Breast epithelium (tissue), 4 donors: ENCODE measurements around the gene CPNE5. TPM values are rescaled to one million over a fixed set of nuclear protein-coding genes. Genes with fewer than 3 reads are reported as not detected.
A peak's percentile ranks its signal among the peaks of the same experiment; 100 is the strongest.

Source experiments
- DNase-seq, 2 donors: peaks; one replicate each; pipeline ENCODE4 v3.0.0-alpha.2; 2019; ENCODE audit warnings: low spot score in 2 of 2
- H3K27ac ChIP-seq, 2 donors: fragments of 200-600 bp; sonication (generic) in 1 of 2; one replicate each; pipeline ENCODE4 v1.5.1; 2016 to 2019; ENCODE audit warnings: mild to moderate bottlenecking in 1 of 2
- H3K27me3 ChIP-seq, 2 donors: fragments of 200-600 bp; sonication (generic) in 1 of 2; one replicate each; pipeline versions ENCODE4 v1.5.1 to v1.6.0; 2017 to 2019; ENCODE audit warnings: control low read depth in 1 of 2, mild to moderate bottlenecking in 1 of 2
- H3K36me3 ChIP-seq: fragments of 200-600 bp; one replicate; pipeline ENCODE4 v1.5.1; 2019
- H3K4me1 ChIP-seq, 2 donors: fragments of 200-600 bp; sonication (generic); one replicate each; pipeline ENCODE4 v1.5.1; 2016 to 2019; ENCODE audit warnings: control low read depth in 1 of 2
- H3K4me3 ChIP-seq, 3 donors: fragments of 200-600 bp; sonication (generic); 1 replicate in 2 of 3; 2 replicates in 1 of 3; pipeline ENCODE4 v1.5.1; 2016 to 2019; ENCODE audit warnings: mild to moderate bottlenecking in 3 of 3, moderate library complexity in 2 of 3
- H3K9me3 ChIP-seq, 2 donors: fragments of 200-600 bp; sonication (generic) in 1 of 2; one replicate each; pipeline ENCODE4 v1.5.1; 2016 to 2019; ENCODE audit warnings: control low read depth in 1 of 2
- POLR2A ChIP-seq: fragments of 450-650 bp; IDR thresholded peaks from one replicate; pipeline ENCODE4 v1.6.1; 2016; ENCODE audit warnings: antibody characterized with exemption, mild to moderate bottlenecking, moderate library complexity
- POLR2AphosphoS5 ChIP-seq, 3 donors: sonication (generic); formaldehyde crosslinking; IDR thresholded peaks; one replicate each; pipeline ENCODE4 v1.6.1; 2017; ENCODE audit warnings: antibody characterized with exemption in 3 of 3
- intact Hi-C: fragments of 100-400 bp; cut with DNase I; formaldehyde crosslinking; loops from one replicate; pipeline ENCODE4 v1.15.1; 2023; ENCODE audit warnings: low total_unique reads
- total RNA-seq, 3 donors: library from RNA; depleted of rRNA; stranded (reverse); fragments of >200 nt; gene quantifications; one replicate each; pipeline ENCODE4 v1.1.0, GENCODE V29; 2016
- TF ChIP-seq, protein P1 (sequence below), 3 donors: fragments of 450-650 bp; IDR thresholded peaks; one replicate each; pipeline ENCODE4 v1.5.1; 2016 to 2017; ENCODE audit warnings: antibody characterized with exemption in 3 of 3, mild to moderate bottlenecking in 3 of 3, moderate library complexity in 3 of 3

The CPNE5 gene
- total RNA-seq, 3 donors from 2014 or later: 0.96 to 5.2 (median 3.7) TPM

DNA sequence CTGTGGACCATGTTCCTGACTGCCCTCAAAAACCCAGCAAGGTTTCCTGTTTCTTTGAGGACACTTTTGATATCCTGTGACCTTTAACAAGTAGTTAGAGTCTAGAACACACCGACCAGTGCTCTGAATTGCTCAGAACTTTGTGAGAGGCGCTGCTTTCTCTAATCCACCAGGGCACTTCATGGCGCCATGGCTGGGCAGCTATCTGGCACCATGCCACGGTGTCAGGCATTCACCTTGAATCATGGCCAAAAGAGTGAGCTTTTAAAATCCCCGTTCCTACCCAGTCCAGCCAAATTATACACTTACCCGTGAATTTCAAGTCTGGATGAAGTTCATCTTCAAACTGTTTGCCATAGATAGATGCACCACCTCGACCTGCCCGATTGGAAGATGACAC is 17.0 kb upstream of the CPNE5 start:
- Histone ChIP-seq H3K27ac (no peak overlapping the region), H3K4me3 (no peak overlapping the region), H3K36me3 (no peaks in the 10 kb centered on the region), H3K9me3 (no peaks in the 10 kb centered on the region), H3K27me3 (no peaks in the 10 kb centered on the region), H3K4me1 (peaks cover 0 to 6% of the 10 kb centered on the region in 2 donors)
- intact Hi-C loops: no loop called here
- TF ChIP-seq, protein P1, sequence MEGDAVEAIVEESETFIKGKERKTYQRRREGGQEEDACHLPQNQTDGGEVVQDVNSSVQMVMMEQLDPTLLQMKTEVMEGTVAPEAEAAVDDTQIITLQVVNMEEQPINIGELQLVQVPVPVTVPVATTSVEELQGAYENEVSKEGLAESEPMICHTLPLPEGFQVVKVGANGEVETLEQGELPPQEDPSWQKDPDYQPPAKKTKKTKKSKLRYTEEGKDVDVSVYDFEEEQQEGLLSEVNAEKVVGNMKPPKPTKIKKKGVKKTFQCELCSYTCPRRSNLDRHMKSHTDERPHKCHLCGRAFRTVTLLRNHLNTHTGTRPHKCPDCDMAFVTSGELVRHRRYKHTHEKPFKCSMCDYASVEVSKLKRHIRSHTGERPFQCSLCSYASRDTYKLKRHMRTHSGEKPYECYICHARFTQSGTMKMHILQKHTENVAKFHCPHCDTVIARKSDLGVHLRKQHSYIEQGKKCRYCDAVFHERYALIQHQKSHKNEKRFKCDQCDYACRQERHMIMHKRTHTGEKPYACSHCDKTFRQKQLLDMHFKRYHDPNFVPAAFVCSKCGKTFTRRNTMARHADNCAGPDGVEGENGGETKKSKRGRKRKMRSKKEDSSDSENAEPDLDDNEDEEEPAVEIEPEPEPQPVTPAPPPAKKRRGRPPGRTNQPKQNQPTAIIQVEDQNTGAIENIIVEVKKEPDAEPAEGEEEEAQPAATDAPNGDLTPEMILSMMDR (IDR thresholded peaks at IDR 0.05): no peak
- TF ChIP-seq POLR2AphosphoS5 (IDR thresholded peaks at IDR 0.05): no peak
- no peak for TF ChIP-seq POLR2A
- DNase-seq: no peak

DNA sequence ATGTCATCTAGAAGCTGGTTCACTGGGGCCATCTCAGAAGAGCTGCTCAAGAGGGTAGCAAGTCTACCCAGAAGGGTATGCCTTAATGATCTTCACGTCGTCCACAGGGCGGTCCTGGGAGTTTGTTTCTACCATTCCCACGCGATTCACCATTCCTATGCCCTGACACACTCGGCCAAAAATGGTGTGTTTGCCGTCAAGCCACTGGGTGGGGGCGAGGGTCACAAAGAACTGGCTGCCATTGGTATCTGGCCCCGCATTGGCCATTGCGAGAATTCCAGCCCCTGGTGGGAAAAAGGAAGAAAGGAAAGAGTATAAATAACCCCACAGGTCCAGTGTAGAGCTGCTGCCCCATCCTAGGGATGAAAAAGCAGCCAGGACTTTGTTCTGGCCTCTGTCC is 16.5 kb upstream of the CPNE5 start:
- no peaks in the 10 kb centered on the region for H3K36me3 ChIP-seq
- H3K27me3 ChIP-seq: no peaks in the 10 kb centered on the region
- DNase-seq: no peak
- H3K27ac ChIP-seq: no peak overlapping the region
- H3K4me1 ChIP-seq: peaks cover 0 to 6% of the 10 kb centered on the region in 2 donors
- intact Hi-C loops: no loop called here
- TF ChIP-seq, protein P1 (IDR thresholded peaks at IDR 0.05): no peak
- TF ChIP-seq POLR2A (no peak), POLR2AphosphoS5 (IDR thresholded peaks at IDR 0.05) (no peak)
- H3K4me3 ChIP-seq: no peak overlapping the region
- no peaks in the 10 kb centered on the region for H3K9me3 ChIP-seq

DNA sequence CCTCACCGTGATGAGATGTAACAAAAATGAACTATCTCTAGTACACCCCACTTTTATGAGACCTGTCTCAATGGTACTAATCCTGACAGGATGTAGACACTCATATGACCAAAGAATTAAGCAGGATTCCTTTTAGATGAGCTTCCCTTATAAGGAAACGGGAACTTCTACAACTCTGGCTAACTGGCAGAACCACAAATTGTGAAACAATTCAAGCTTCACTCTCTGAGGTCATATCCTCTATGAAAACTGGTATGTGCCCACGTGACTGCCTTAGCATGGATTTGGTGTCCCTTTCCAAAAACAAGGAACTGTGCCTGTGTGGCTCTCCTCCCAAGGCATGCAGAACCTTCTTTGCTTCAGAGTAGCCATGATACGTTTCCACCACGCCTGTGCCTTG is 14.1 kb upstream of the CPNE5 start:
- Histone ChIP-seq H3K27me3 (no peaks in the 10 kb centered on the region), H3K4me1 (peaks cover 0 to 6% of the 10 kb centered on the region in 2 donors), H3K9me3 (no peaks in the 10 kb centered on the region), H3K27ac (peak overlapping the region; percentile 75 to 81), H3K4me3 (no peak overlapping the region), H3K36me3 (no peaks in the 10 kb centered on the region)
- DNase-seq: peak in 1 of 2 donors; percentile 78
- TF ChIP-seq, protein P1 (IDR thresholded peaks at IDR 0.05): no peak
- TF ChIP-seq POLR2A (no peak), POLR2AphosphoS5 (IDR thresholded peaks at IDR 0.05) (peak in 2 of 3 donors; percentile 20 to 59)
- intact Hi-C loops: no loop called here

DNA sequence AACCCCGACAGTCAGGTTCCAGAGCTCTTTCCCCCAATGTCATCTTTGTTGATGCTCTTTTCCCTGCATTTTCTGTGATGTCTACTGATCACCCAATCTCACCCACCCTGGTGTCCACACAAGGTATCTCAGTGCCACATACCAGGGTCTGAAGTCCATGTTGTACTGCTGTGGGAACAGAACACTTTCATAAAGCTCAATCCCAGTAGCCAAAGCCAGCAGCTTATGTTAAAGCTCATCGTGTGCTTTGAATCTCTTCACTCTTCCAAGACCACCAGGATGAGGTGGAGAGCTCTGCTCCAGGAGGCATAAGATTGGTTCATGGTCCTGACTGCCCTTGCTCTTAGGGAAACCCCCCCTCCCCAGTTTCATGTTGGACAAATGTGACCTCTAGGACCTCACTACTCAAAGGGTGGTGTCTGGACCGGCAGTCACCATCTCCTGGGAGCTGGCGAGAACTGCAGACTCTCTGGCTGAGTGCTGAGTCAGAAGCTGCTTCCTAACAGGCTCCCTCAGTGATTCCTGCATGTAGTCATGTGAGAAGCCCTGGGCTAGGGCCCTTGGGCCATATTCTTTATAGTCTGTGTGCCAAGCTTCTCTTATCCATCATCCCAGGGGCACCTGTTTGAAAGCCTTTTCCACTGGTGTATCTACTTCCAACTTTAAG is 13.4 kb upstream of the CPNE5 start:
- Histone ChIP-seq H3K4me1 (peaks cover 0 to 6% of the 10 kb centered on the region in 2 donors), H3K27ac (peak overlapping the region; percentile 75 to 81), H3K9me3 (no peaks in the 10 kb centered on the region), H3K4me3 (no peak overlapping the region), H3K27me3 (no peaks in the 10 kb centered on the region), H3K36me3 (no peaks in the 10 kb centered on the region)
- DNase-seq: no peak
- intact Hi-C loops: no loop called here
- TF ChIP-seq POLR2A (no peak), POLR2AphosphoS5 (IDR thresholded peaks at IDR 0.05) (no peak)
- TF ChIP-seq, protein P1 (IDR thresholded peaks at IDR 0.05): no peak

DNA sequence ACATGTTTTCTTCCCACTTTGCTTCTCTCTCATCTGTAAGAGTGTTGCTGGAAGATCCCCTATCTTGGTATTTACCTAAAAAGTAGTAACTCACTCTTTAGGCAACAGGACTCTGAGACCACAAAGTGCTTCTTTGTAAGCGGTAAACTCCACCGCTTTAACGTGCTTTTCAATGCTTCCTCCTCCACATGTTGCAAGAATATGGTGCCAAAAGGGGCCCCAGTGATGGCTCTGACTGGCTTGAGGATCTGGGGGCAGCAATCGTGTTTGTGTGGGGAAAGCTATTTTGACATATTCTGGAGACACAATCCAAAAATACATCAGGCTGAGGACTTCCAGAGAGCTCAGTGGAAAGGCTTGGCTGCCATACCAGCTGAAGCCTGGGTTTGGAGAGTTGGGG is 12.4 kb upstream of the CPNE5 start:
- intact Hi-C loops: no loop called here

More for the DNA sequence above, 12.4 kb upstream of the CPNE5 start:
- DNase-seq: no peak
- no peaks in the 10 kb centered on the region for H3K9me3 ChIP-seq
- TF ChIP-seq POLR2A (no peak), POLR2AphosphoS5 (IDR thresholded peaks at IDR 0.05) (no peak)
- TF ChIP-seq, protein P1 (IDR thresholded peaks at IDR 0.05): no peak
- H3K4me3 ChIP-seq: no peak overlapping the region
- peaks cover 0 to 6% of the 10 kb centered on the region in 2 donors for H3K4me1 ChIP-seq
- no peaks in the 10 kb centered on the region for H3K27me3 ChIP-seq
- H3K27ac ChIP-seq: peak overlapping the region; percentile 38 to 81
- H3K36me3 ChIP-seq: no peaks in the 10 kb centered on the region
